K562 (cell line): ENCODE results near the gene ENDOV. TPM values are rescaled to one million over a fixed set of nuclear protein-coding genes. Genes with fewer than 3 reads are reported as not detected.

Experiments
- ATAC-seq: fragments of 200-7000 bp; cut with Tn5 transposase; 3 replicates; pipeline ENCODE4 v1.9.1; 2020; ENCODE audit warnings: moderate library complexity
- BruUV-seq: library from RNA; stranded (reverse); fragments of 400-500 nt; replicated peaks from 2 replicates; lab custom pipeline; 2021; lab: Mats Ljungman, UMichigan
- CTCF ChIA-PET: fragments of 300-600 bp; formaldehyde crosslinking; extraction: SDS; loops from one replicate; lab custom pipeline; 2021; ENCODE audit warnings: low intra/inter-chr PET ratio; lab: Yijun Ruan, JAX
- POLR2A ChIA-PET: fragments of 300-600, 350-650 bp; sonication (Branson Sonifier 250); formaldehyde crosslinking; extraction: SDS; loops from one replicate; lab custom pipeline; 2021; ENCODE audit warnings: antibody characterized with exemption, inconsistent platforms; lab: Yijun Ruan, JAX
- DNase-seq, 4 experiments: peaks; one replicate each; pipeline versions ENCODE4 v3.0.0 to v3.0.0-alpha.2; 2011 to 2018; ENCODE audit warnings: low spot score in 3 of 4, mixed read lengths in 3 of 4; ENCODE audit errors: extremely low read depth in 1 of 4
- FAIRE-seq: peaks from 2 replicates; lab custom pipeline; 2011; peaks lifted over from hg19 to GRCh38; lab: Jason Lieb, UNC
- H2AFZ ChIP-seq: 2 replicates; pipeline ENCODE4 v1.6.0; 2011; ENCODE audit warnings: low read depth, low read length, control low read depth, inconsistent platforms
- H3K27ac ChIP-seq: fragments of 200-600 bp; 3 replicates; pipeline ENCODE4 v1.8.0; 2011; ENCODE audit warnings: low read depth, mild to moderate bottlenecking, control low read depth, inconsistent platforms, low read length, moderate library complexity, mixed read lengths; ENCODE audit errors: extremely low read depth
- H3K27me3 ChIP-seq, 2 experiments: fragments of 300-600 bp in 1 of 2; 2 replicates in 1 of 2; 3 replicates in 1 of 2; pipeline versions ENCODE4 v1.6.0 to v1.8.0; 2011; ENCODE audit warnings: inconsistent platforms in 2 of 2, low read length in 2 of 2, mild to moderate bottlenecking in 1 of 2, mixed read lengths in 1 of 2, moderate library complexity in 1 of 2; ENCODE audit not compliant: control insufficient read depth in 2 of 2, insufficient read depth in 2 of 2
- H3K36me3 ChIP-seq: fragments of 300-600 bp; 3 replicates; pipeline ENCODE4 v1.8.0; 2011; ENCODE audit warnings: mild to moderate bottlenecking, low read length, inconsistent platforms; ENCODE audit not compliant: control insufficient read depth, insufficient read depth
- H3K4me1 ChIP-seq, 2 experiments: fragments of 200-600 bp in 1 of 2; replicated peaks in 1 of 2; 2 replicates in 1 of 2; 3 replicates in 1 of 2; pipeline versions ENCODE4 v1.5.1 to v1.8.0; 2011; ENCODE audit warnings: inconsistent platforms in 2 of 2, low read length in 2 of 2, mild to moderate bottlenecking in 1 of 2, mixed read lengths in 1 of 2, moderate library complexity in 1 of 2; ENCODE audit not compliant: control insufficient read depth in 2 of 2, insufficient read depth in 2 of 2
- H3K4me2 ChIP-seq: 2 replicates; pipeline ENCODE4 v1.6.1; 2011; ENCODE audit warnings: low read length, control low read depth, inconsistent platforms, mixed read lengths; ENCODE audit not compliant: insufficient read depth
- H3K4me3 ChIP-seq: fragments of 200-600 bp; sonication (generic), shearing (Covaris generic); 2 replicates; pipeline ENCODE4 v1.5.1; 2016; ENCODE audit warnings: control low read depth, inconsistent platforms
- H3K79me2 ChIP-seq: fragments of 200-600 bp; 3 replicates; pipeline ENCODE4 v1.8.0; 2011; ENCODE audit warnings: low read length, inconsistent platforms; ENCODE audit not compliant: control insufficient read depth, insufficient read depth
- H3K9ac ChIP-seq, 2 experiments: 2 replicates each; pipeline versions ENCODE4 v1.6.0 to v1.6.1; 2011; ENCODE audit warnings: low read depth in 2 of 2, low read length in 2 of 2, control low read depth in 1 of 2, inconsistent platforms in 1 of 2, mild to moderate bottlenecking in 1 of 2, mixed read lengths in 1 of 2; ENCODE audit not compliant: insufficient read depth in 1 of 2
- H3K9me1 ChIP-seq: one replicate; pipeline ENCODE4 v1.6.0; 2011; ENCODE audit warnings: inconsistent platforms, mild to moderate bottlenecking, low read length, moderate library complexity; ENCODE audit not compliant: control insufficient read depth, insufficient read depth
- H3K9me3 ChIP-seq: replicated peaks from 2 replicates; pipeline ENCODE4 v1.5.1; 2011; ENCODE audit warnings: low read depth, low read length, inconsistent platforms; ENCODE audit not compliant: control insufficient read depth, insufficient read depth
- H4K20me1 ChIP-seq: replicated peaks from 2 replicates; pipeline ENCODE4 v1.6.1; 2011; ENCODE audit warnings: low read length, inconsistent platforms, mixed read lengths; ENCODE audit not compliant: control insufficient read depth, insufficient read depth
- BACH1 ChIP-seq: fragments of 200-800 bp; sonication (Bioruptor generic); IDR thresholded peaks from 2 replicates; pipeline ENCODE4 v1.6.1; 2016; ENCODE audit warnings: missing genetic modification characterization, missing compliant biosample characterization
- BRF2 ChIP-seq: IDR thresholded peaks from 3 replicates; pipeline ENCODE4 v1.6.1; 2011; ENCODE audit warnings: borderline replicate concordance, mild to moderate bottlenecking; ENCODE audit not compliant: insufficient read length, insufficient read depth
- EZH2 ChIP-seq: IDR thresholded peaks from 2 replicates; pipeline ENCODE4 v1.6.1; 2012; ENCODE audit warnings: low read depth, mild to moderate bottlenecking, inconsistent platforms, low read length, borderline replicate concordance
- GATAD2A ChIP-seq: fragments of 450-650 bp; IDR thresholded peaks from 2 replicates; pipeline ENCODE4 v1.6.1; 2017
- MTA2 ChIP-seq: fragments of 450-650 bp; IDR thresholded peaks from 2 replicates; pipeline ENCODE4 v1.6.1; 2016; ENCODE audit warnings: low read depth
- NFE2 ChIP-seq: IDR thresholded peaks from 2 replicates; pipeline ENCODE4 v1.6.1; 2014; ENCODE audit warnings: antibody characterized with exemption, low read depth
- PPARD ChIP-seq: fragments of 250-450 bp; sonication (Bioruptor Pico); IDR thresholded peaks from 2 replicates; pipeline ENCODE4 v1.8.0; 2022; ENCODE audit warnings: inconsistent platforms, mild to moderate bottlenecking, moderate library complexity
- XRCC5 ChIP-seq: fragments of 200-400 bp; formaldehyde crosslinking; IDR thresholded peaks from 2 replicates; pipeline ENCODE4 v1.6.1; 2017; ENCODE audit warnings: low read depth, mild to moderate bottlenecking, low read length
- ZBTB7A ChIP-seq: IDR thresholded peaks from 2 replicates; pipeline ENCODE4 v1.6.1; 2011; ENCODE audit warnings: low read depth, mild to moderate bottlenecking, low read length, moderate library complexity, borderline replicate concordance; ENCODE audit not compliant: control insufficient read depth
- ZNF134 ChIP-seq: fragments of 250-450 bp; sonication (Bioruptor Pico); conservative IDR thresholded peaks from 2 replicates; pipeline ENCODE4 v1.4.0; 2020
- ZNF23 ChIP-seq: fragments of 250-450 bp; sonication (Bioruptor Pico); IDR thresholded peaks from 2 replicates; pipeline ENCODE4 v1.4.0; 2020; ENCODE audit warnings: mild to moderate bottlenecking
- ZNF639 ChIP-seq, 2 experiments: fragments of 200-800 bp in 1 of 2; sonication (Bioruptor generic) in 1 of 2; sonication (generic) in 1 of 2; formaldehyde crosslinking in 1 of 2; IDR thresholded peaks in 1 of 2; conservative IDR thresholded peaks in 1 of 2; 2 replicates each; pipeline versions ENCODE4 v1.5.0 to v1.6.1; 2016 to 2020; ENCODE audit warnings: missing compliant biosample characterization in 1 of 2, missing genetic modification characterization in 1 of 2, missing genetic modification reagents in 1 of 2
- ZNF695 ChIP-seq: fragments of 450-650 bp; formaldehyde crosslinking; IDR thresholded peaks from 2 replicates; pipeline ENCODE4 v1.4.0; 2020; ENCODE audit warnings: mild to moderate bottlenecking, moderate library complexity
- WGBS: fragments of 100-300 bp; shearing (Covaris generic); methylation state at CpG from one replicate; pipeline ENCODE4 v1.1.6; 2016; ENCODE audit warnings: low coverage, mixed read lengths; ENCODE audit not compliant: insufficient coverage; ENCODE audit errors: missing lambda C conversion rate; 5-methylcytosine and 5-hydroxymethylcytosine counted together
- in situ Hi-C: fragments of 300-500 bp; cut with MboI; formaldehyde crosslinking; loops from 4 replicates; pipeline ENCODE4 v1.15.0; 2018; ENCODE audit warnings: inconsistent platforms, mixed read lengths
- intact Hi-C: fragments of 100-400 bp; cut with micrococcal nuclease; formaldehyde crosslinking; loops from 2 replicates; pipeline ENCODE4 v1.14.2; 2022
- polyA plus RNA-seq, 8 experiments: library from polyadenylated mRNA; depleted of rRNA in 4 of 8; stranded (reverse) in 5 of 8; unstranded in 3 of 8; fragments of >200 nt; fragmentation: Nextera tagmentation in 2 of 8; fragmentation: Illumina TruSeq in 1 of 8; extraction: Ambion mirVana in 2 of 8; extraction: Trizol in 1 of 8; gene quantifications; 2 replicates each; pipeline versions ENCODE4 v1.2.1 to v1.2.3, GENCODE V29; 2011 to 2014; ENCODE audit warnings: inconsistent platforms in 1 of 8, missing spikeins in 1 of 8
- total RNA-seq, 7 experiments: library from RNA; depleted of rRNA in 6 of 7; stranded (reverse); fragments of >200 nt in 6 of 7; fragmentation: Illumina TruSeq in 2 of 7; extraction: Trizol in 2 of 7; gene quantifications; 2 replicates each; pipeline versions ENCODE4 v1.2.1 to v1.2.3, GENCODE V29; 2011 to 2021; ENCODE audit warnings: low replicate concordance in 1 of 7
- TF ChIP-seq, protein P1 (sequence below): sonication (generic); formaldehyde crosslinking; IDR thresholded peaks from 2 replicates; pipeline ENCODE4 v1.4.0; 2020; ENCODE audit warnings: mild to moderate bottlenecking, missing genetic modification reagents
- TF ChIP-seq, protein P2 (sequence below), 2 experiments: IDR thresholded peaks; 2 replicates each; pipeline ENCODE4 v1.6.1; 2011; ENCODE audit warnings: borderline replicate concordance in 1 of 2, control low read depth in 1 of 2, low read depth in 1 of 2, low read length in 1 of 2, mild to moderate bottlenecking in 1 of 2, mixed read lengths in 1 of 2, moderate library complexity in 1 of 2; ENCODE audit not compliant: insufficient read depth in 1 of 2, insufficient read length in 1 of 2, poor library complexity in 1 of 2, severe bottlenecking in 1 of 2; ENCODE audit errors: extremely low read depth in 1 of 2

The ENDOV gene
- total and polyA plus RNA-seq, 9 of the 15 experiments (the other 6 are each of a cell fraction or from before 2014, with no cell fraction given), result 1.2 to 8.2 (median 3.7) TPM

- peaks cover 7 to 16% of the 10 kb centered on the region in 2 experiments; a peak in 4 of 5 replicates for H3K27me3 ChIP-seq
- DNase-seq, result no peak
- H2AFZ ChIP-seq, result peak overlapping the region; percentile 89
- peak overlapping the region; percentile 59 for H3K4me3 ChIP-seq
- peak overlapping the region; percentile 93 for H3K4me2 ChIP-seq
- ChIA-PET CTCF (interaction anchor here (0.7 kb wide), 1 partner anchor 323 kb away, joined by 3 read pairs; no protein-coding TSS in a partner anchor), POLR2A (interaction anchor here (0.6 kb wide), 2 partner anchors 213 to 569 kb away, joined by 3 read pairs; no protein-coding TSS in a partner anchor)
- intact Hi-C loops, result no loop called here
- H3K9me3 ChIP-seq, result no peaks in the 10 kb centered on the region
- H3K9ac ChIP-seq, result peak overlapping the region; percentile 81 to 99
- peak overlapping the region; percentile 77 for H3K27ac ChIP-seq
- ATAC-seq, result peak; percentile 5; the same call in 2 of the 3 replicates
- in situ Hi-C loops, result no loop called here
- 0 out of 3 replicates have a peak, but pooled peaks cover 3% of the 10 kb centered on the region for H3K36me3 ChIP-seq
- peaks cover 7% of the 10 kb centered on the region; the same call in 2 of the 3 replicates for H3K79me2 ChIP-seq
- 5% methylated on average over 38 of the region's 39 CpGs for WGBS
- H3K4me1 ChIP-seq, result peaks cover 3 to 19% of the 10 kb centered on the region in 2 experiments; a peak in 4 of 5 replicates
- FAIRE-seq, result no peak
- BruUV-seq, result no TSS peak
- no peaks in the 10 kb centered on the region for H4K20me1 ChIP-seq
- no peaks in the 10 kb centered on the region for H3K9me1 ChIP-seq
- TF ChIP-seq BRF2 (no peak), ZNF695 (CRISPR knock-in tag) (no peak), XRCC5 (no peak), GATAD2A (no peak), NFE2 (no peak), MTA2 (no peak), ZNF639 (CRISPR knock-in tag; conservative IDR thresholded peaks at IDR 0.05 in 1 of 2, IDR thresholded peaks at IDR 0.05 in 1 of 2) (no peak), EZH2 (no peak), ZNF134 (CRISPR knock-in tag) (no peak), ZBTB7A (peak; percentile 53; the same call in 1 of the 2 replicates), BACH1 (tag) (no peak), ZNF23 (no peak), PPARD (no peak)
- TF ChIP-seq, protein P1, sequence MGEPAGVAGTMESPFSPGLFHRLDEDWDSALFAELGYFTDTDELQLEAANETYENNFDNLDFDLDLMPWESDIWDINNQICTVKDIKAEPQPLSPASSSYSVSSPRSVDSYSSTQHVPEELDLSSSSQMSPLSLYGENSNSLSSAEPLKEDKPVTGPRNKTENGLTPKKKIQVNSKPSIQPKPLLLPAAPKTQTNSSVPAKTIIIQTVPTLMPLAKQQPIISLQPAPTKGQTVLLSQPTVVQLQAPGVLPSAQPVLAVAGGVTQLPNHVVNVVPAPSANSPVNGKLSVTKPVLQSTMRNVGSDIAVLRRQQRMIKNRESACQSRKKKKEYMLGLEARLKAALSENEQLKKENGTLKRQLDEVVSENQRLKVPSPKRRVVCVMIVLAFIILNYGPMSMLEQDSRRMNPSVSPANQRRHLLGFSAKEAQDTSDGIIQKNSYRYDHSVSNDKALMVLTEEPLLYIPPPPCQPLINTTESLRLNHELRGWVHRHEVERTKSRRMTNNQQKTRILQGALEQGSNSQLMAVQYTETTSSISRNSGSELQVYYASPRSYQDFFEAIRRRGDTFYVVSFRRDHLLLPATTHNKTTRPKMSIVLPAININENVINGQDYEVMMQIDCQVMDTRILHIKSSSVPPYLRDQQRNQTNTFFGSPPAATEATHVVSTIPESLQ (CRISPR knock-in tag), result no peak
- TF ChIP-seq, protein P2, sequence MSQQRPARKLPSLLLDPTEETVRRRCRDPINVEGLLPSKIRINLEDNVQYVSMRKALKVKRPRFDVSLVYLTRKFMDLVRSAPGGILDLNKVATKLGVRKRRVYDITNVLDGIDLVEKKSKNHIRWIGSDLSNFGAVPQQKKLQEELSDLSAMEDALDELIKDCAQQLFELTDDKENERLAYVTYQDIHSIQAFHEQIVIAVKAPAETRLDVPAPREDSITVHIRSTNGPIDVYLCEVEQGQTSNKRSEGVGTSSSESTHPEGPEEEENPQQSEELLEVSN (IDR thresholded peaks at IDR 0.05; ENCODE audit: borderline replicate concordance in 1 of 2, extremely low read depth in 1 of 2, insufficient read depth in 1 of 2, insufficient read length in 1 of 2, low read depth in 1 of 2, low read length in 1 of 2, poor library complexity in 1 of 2, severe bottlenecking in 1 of 2), result peak in 1 of 2 experiments; percentile 1
Measured at GRCh38 chr17:80415626-80416137, 715 bp downstream of the ENDOV start.
